ENCODE data around the gene EOMES.
A peak's percentile ranks its signal among the peaks of the same experiment; 100 is the strongest.

EOMES gene

DNA sequence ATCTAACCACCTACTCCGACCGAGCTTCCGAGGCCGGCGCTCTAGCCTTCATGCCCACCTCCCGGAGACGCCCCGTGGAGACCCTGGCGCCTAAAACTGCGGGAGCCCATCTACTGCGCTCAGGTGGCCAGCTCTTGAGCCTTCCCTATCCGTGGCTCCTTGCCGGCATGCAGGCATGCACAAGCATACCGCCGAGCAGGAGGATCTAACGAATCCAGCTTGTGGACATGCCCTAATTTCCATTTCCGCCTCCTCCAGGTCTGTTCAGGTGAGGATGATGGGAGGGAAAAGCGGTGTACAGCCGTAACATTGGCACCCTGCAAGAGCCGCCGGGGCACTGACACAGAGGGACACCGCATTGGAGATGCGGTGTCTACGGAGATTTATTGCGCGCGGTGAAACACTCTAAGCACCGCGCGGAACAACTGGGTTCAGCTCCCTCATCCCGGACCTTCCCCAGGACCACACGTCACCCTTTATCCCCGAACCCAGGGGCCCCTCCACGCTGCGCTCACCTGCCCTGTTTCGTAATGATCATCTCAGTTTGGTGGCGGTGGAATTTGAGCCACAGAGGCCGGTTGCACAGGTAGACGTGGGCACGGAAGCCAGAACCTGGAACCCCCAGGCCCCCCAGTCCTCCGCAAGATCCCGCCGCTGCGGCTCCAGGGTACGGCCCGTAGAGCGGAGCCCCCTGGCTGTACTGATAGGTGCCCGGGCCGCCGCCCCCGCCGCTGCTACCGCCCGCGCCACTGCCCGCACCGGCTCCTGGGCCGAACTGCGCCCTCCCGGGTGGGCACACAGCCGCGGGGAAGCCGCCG lies 1.0 kb downstream of the EOMES start:
- no peak for DNase-seq

DNA sequence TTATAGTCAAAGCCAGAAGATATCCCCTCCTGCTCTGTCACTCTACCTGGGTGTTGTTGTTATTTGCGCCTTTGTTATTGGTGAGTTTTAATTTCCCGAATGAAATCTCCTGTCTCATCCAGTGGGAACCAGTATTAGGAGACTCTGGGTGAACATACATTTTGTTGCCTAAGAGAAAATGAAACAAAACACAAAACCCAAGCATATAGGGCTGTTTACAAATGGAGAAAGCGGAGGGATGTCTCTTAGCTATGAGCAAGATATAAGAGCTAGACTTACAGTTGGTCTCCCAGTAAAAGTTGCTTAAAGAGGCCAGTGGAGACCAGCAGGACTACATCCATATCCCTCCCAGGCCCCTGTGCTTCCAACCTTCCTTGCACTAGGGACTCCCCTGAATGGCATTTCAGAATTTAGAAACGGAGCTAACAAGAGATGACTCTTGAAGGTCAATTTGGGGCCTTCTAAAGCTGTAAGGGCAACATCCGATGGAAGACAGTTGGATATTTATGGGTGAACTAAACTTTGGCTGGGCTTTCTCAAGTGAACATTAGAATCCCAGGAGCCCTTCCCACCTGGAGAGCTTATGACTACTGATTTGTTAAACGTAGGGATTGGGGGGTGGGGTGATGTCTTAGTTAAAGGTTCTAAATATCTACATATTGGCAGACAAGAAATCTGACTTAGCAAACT lies 2.7 kb downstream of the EOMES start:
- DNase-seq = no peak

DNA sequence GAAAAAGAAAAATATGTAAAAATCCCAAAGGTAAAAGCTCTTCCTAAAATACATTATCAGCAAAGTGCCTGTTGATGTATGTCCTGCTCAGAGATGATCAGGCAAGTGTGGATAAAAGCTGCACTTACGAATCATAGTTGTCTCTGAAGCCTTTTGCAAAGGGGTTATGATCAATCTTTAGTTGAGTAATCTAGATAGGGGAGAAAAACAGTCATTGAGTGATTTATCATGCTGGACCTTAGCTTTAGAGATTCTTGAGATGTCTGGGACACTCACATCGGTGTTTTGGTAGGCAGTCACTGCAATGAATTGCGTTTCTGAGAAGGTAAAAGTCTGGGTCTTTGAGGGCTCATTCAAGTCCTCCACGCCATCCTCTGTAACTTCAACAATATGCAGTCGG lies 3.7 kb downstream of the EOMES start:
- DNase-seq = no peak

DNA sequence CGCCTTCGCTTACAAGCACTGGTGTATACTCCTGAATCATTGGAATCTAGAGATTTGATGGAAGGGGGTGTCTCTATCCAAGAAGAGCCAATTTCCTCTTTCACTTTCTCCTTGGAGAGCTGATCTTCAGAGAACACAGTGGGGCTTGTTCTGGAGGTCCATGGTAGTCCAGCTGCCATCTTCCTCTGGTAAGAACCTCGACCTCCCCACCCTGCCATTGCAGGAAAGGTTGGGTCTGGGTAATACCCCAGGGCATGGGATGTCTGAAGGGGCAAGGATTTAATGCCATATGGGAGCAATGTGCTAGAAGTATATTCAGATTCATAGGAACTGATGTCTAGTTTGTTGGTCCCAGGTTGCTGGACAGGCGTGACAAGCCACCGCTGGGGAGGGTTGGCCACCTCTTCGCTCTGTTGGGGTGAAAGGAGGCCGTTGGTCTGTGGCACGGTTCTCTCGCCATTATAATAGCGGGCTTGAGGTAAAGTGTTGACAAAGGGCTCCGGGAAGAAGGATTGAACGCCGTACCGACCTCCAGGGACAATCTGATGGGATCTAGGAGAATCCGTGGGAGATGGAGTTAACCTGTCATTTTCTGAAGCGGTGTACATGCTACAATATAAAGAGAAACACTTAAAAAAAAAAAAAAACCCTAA lies 4.8 kb downstream of the EOMES start:
- DNase-seq = no peak

DNA sequence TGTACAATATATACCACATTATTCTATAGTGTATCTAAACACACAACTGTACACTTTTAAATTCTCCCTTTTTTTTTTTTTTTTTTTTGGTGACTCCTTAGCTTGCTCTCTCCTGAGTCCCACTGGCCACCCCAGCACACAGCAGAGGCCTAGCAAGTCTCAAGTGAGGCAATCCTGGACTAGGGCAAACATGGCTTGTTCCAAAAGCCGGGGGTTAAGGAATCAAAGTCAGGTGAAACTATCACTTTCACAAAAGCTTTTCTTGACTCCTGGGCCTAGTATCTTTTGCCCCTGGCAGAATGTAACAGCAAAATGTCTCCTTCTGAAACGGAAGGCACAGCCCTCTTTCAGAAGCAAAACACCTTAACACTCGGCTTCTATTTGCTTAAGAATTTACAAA lies 5.8 kb downstream of the EOMES start:
- no peak for DNase-seq

DNA sequence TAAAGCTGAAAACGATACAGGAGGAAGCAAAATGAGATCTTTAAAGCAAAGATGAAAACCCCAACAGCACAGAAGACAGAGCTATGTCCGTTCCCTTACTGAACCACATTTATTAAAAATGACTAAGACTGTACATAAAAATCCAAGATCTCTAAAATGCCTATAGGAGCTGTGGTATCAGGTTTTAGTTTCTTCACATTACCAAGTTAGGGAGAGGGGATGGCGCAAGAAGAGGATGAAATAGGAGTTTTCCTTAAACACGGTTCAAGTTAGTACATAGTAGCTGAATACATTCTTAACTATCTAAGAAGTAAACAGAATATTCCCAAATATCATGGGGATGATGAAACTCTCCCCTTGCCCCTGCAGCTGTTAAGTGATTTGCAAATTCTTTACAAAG lies 6.3 kb downstream of the EOMES start:
- no peak for DNase-seq

DNA sequence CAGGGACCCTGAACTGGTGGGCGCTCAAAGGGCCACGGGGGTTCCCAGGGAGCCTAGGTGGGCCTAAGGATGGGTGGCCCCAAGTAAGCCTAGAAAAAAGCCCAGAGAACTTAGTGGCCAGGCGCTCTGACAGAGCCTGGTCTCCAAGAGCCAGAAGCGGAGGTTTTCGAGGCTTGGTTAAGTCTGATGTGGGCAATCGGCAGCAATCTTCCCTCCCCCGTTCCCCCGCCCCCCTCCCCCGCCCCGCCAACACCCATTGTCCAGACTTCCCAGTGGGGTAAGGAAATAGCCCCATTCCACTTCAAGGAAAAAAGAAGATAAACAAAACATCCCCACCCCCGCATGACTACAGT lies 6.7 kb downstream of the EOMES start:
- no peak for DNase-seq

DNA sequence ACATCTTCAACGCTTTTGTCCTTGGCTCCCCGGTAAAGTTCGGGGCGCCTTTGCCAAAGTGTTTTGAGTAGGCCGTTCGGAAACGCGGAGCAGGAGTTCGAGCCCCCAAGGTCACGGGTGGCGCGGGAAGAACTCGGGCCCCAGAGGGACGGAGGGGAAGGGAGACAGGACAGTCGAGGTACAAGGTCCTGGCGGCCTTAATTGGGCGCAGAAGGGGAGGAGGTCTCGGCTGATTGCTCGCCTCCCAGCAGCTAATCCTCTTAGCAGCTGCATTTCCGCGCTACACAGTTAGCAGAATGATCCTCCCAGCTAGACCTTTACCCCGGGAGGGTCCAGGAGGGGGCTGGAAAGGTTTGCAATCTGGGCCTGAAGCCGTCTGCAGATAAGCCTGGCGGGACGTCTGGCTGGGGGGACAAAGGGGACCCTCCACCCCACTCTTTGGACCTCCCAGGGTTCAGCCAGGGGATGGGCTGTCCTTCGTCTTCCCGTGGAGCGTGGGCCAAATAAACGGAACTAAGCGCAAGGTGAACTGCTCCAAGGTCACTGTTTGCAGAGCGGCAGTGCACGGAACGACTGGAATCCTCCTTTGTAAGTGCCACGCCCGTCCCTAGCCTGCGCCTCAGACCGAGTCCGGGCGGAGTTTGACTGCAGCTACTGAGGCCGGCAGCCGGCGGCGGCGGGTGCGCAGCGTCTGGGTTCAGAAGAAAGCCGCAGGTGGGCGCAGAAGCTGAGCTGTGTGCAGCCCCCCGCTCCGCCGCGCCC lies 7.2 kb downstream of the EOMES start:
- DNase-seq = no peak

DNA sequence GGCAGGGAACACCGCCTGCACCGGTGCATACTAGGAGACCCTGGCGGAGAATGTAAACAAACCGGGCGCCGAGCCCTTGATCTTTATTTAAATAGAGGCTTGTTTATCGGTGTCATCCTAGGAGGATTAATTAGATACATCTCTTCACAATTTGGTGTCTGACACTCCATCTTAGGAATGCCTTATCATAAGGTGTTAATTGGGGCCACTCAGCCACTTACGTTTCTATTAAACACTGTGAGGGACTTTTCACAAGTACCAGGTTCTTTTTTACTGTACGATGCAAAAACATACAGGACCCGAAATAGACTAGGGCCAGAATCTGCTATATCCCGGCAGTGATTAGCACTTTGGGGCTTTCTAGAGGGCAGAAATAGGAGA lies 8.0 kb downstream of the EOMES start:
- DNase-seq = no peak

DNA sequence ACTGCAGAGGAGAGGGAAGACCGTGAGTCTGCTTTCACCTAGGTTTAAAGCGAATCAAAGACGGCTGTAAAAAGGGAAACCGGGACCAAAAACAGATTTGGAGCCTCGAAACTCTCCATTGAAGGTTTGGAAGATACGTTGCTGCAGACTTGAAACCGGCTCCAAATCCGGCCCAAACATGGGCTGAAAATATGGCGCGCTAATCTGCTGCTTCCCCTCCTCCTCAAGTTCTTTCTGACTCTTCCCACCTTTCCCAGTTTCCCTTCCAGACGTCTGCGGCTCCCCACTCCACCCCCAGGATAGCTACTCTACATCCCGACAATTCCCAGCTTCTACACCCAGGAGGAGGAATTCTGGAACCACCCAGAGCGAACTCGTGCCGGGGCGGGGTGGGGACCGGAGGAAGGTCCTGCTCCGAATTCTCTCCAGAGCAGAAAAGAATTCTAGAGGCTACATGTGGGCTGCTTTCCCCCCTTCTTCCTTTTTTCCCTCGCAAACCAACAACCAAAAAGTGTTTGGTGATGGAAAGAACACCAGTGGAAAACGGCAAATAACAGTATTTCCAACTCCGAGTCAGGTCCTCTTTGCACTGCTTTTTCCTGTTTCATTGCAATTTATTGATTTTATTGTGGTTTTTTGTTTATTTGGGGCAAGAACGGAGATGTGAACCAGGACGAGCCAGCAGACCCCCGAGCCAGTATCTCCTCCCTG lies 8.5 kb downstream of the EOMES start:
- DNase-seq = no peak

DNA sequence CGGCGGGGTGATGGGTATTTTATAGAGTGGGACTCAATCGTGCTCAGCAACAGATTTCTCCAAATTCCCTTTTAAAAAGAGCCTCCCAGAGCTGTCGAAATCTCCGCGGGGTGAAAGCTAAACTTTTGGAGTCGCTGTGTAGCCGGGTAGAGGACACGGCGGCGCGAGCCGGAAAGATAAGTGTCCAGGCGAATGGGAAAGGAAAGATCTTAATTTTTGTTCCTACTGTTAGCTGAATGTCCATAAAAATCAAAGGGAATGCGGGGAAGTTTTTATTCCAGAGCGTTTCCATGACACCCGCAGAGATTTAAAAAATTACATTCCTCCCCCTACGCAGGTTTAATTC lies 9.1 kb downstream of the EOMES start:
- no peak for DNase-seq

DNA sequence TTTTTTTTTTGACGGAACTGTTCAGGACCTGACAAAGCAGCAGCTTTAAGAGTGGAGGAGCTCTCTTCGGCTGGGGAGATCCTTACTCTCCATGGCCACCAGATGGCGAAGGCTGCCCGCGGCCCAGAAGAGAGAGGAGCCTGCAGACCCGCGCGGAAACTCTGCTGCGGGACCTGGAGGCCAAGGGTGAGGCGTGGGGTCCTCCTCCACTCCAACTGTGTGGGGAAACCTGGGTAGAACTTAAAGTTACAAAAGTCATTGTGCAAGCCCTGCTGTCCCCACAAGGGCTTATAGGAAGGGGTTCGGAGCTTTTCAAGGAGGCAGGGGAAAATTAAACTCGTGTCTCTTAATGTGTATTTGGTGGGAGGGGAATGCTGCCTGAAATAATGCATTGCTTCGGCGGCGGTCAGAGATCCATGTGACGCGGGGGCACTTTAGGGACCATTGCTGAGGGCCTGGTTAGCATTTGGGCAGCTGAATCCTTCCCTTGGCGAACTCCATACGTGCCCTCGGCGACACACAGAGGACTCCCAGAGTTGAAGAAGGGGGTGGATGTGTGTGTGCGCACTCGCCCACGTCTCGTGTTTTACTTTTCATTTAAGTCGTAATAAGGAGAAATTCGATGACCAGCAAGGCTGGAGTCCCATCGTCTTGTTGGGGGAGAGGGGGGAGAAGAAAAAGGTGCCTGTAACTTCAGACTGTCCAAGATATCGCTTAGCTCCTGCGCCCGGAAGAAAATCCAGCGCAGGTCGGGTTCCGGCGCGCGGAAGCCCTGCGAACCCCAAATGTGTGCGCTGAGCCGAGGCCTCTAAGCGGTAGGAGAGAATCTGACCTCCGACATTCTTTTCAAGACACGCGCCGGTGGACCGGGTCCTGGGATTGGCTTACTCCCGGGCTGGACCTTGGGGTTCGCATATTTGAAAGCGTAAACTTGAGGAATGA lies 9.7 kb downstream of the EOMES start:
- peak; percentile 64 to 72 for DNase-seq

DNA sequence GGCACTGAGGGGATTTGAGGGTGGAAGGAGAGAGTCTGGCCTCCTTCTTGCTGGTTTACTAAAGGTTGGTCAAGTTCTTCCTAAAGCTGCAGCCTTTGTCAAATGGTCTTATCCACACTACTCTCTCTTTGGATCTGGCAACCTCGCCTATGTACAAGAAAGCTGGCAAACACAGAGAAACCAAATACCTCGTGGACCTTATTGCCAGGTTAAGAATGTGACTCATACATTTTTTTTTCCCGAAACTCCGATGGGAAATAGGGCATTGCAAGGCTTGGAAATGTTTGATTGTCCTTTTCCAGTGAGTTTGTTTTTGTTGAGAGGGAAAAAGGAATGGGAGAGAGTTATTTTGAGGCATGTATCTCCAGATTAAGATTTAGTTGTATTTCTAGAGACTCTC lies 13.9 kb downstream of the EOMES start:
- no peak for DNase-seq

DNA sequence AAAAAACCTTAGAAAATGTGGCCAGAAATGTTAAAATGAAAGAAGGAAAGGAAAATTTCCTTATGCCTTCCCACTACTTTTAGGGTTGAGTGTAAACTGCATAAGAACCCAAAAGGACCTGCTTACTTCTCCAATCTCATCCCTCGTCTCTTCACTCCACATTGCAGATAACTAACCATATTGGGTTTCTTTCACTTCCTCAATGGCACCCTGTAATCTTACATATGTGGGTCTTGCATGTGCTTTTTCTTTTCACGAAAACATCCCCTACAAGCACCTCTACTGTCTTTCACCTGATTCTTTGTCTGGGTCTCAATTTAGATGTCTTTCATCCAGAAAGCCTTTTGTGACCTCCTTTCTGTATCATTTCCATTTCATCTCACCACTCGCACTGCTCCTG lies 23.1 kb downstream of the EOMES start:
- no peak for DNase-seq

DNA sequence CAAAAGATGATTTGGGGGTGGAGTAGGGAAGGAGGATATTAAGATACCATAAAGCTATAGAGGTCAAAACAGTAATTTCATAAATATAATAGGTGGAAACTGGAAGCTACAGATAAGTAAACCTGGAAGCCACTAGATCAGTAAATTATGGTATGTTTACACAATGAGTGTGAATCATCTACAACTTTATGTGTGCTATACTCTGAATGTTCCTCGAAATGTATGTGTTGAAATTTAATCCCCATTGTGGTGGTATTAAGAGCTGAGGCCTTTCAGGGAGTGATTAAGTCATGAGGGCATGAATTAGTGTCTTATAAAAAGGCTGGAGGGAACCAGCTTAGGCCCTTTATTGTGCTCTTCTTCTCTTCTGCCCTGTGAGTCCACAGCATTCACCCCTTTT lies 25.2 kb downstream of the EOMES start:
- DNase-seq = no peak

DNA sequence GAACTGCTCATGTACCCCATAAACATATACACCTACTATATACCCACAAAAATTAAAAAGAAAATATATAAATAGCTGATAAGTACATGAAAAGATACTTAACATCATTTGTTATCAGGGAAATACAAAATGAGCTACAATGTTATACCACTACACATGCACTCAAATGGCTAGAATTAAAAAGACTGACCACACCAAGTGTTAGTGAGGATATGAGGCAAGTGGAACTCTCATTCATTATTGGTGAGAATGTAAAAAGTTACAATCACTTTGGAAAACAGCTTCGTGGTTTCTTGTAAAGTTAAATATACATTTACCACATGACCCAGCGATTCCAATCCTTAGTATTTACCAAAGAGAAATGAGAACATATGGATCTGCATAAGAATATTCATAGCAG lies 26.5 kb downstream of the EOMES start:
- no peak for DNase-seq

DNA sequence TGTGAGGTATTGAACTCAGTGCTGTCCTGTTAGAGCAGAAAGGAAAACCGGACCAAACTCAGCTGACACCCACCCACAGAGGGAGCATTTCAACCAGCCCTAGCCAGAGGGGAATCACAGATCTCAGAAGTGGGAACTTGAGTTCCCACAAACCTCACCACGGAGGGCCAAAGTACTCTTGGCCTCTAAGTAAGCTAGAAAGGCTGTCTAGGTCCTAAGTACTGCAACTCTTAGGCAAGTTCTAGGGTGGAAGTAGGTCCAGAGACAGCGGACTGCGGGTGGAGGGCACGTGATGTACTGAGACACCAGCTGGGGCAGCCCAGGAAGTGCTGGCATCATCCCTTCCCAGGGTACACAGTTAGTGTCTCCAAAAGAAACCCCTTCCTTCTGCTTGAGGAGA lies 34.1 kb downstream of the EOMES start:
- DNase-seq = no peak

DNA sequence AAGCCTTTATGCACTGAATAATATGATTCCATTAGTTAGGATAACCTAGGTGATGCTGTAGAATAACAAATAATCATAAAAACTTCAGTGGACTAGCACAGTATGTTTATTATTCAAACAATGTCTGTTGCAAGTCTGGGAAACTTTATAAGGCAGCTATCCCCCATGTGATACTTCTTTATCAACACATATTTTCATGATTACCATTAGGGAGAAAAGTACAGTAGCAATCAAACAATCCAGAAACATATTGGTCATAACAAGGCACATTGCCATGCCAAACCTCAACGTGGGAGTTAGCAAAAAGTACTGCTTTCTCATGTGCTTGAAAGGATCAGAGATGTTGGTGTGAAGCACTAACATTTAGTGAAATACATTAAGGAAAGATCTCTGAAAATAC lies 35.5 kb downstream of the EOMES start:
- DNase-seq = no peak

DNA sequence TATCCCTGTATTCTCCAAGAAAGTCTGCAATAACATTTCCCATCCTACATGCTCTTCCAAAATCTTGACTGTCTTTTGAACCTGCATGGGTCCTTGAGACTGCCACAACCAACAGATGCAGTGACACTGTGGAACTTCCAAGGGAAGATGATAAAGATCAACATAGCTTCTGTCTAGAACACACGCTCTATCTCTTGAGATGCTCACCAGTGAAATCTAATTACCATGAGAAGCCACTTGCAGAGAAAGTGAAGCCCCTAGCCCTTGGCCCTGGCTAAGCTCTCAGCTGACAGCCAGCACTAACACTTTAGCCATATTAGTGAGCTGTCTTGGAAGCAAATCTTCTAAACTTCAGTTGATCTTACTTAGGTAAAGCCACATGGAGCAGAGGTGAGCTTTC lies 36.6 kb downstream of the EOMES start:
- no peak for DNase-seq

DNA sequence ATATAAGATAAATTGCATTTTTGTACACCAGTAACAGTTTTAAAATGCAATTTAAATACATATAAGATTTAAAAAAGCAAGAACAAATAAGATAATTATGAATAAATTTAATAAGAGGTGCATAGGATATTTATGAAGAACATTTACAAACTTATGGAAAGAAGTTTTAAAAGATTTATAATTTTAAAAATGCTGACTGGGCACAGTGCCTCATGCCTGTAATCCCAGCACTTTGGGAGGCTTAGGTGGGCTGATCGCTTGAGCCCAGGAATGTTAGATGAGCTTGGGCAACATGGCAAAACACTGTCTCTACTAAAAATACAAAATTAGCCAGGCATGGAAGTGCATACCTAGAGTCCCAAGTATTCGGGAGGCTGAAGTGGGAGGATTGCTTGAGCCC lies 37.8 kb downstream of the EOMES start:
- DNase-seq = no peak

DNA sequence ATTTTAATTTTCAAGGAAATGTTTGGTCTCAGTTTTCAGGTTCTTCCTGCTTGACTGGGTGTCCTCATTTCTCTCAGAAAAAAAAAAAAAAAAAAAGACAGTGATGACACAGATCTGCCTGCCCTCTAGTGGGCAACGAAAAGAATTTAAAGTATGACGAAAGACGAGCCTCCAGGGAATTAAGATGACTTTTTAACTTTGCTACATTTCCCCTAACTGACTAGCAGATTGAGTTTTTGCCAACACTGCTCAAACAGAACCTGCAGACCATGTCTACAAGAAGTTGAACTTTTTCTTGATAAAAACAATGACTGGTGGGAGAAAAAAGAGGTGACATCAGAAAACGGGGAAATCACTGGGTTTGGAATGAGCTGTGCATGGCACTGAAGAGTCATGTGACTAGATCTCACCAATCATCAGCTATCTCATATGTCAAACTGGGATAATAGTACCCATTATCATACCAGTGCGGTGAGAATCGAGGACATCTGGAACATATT lies 40.8 kb downstream of the EOMES start:
- DNase-seq = peak; percentile 6 to 32

All from stimulated activated CD4-positive, alpha-beta T cell treated with anti-CD3 and anti-CD28 coated beads, Interleukin-2, amount 100 ng/mL, for 48 hours (primary cell).